SJSA1 (cell line): ENCODE data around the gene PLTP. TPM values are rescaled to one million over a fixed set of nuclear protein-coding genes. Genes with fewer than 3 reads are reported as not detected.

Source experiments
- DNase-seq, 2 experiments: peaks; one replicate each; pipeline ENCODE4 v3.0.0-alpha.2; 2015 to 2020; ENCODE audit warnings: low spot score in 2 of 2, low read depth in 1 of 2
- H3K27ac ChIP-seq: fragments of 250-450 bp; sonication (Bioruptor Pico); 2 replicates; pipeline ENCODE4 v1.5.1; 2020; ENCODE audit warnings: mild to moderate bottlenecking, moderate library complexity
- H3K27me3 ChIP-seq: fragments of 250-450 bp; sonication (Bioruptor Pico); replicated peaks from 2 replicates; pipeline ENCODE4 v1.5.1; 2020; ENCODE audit warnings: mild to moderate bottlenecking, moderate library complexity
- H3K36me3 ChIP-seq: fragments of 250-450 bp; sonication (Bioruptor Pico); 2 replicates; pipeline ENCODE4 v1.5.1; 2020; ENCODE audit warnings: mild to moderate bottlenecking
- H3K4me1 ChIP-seq: fragments of 250-450 bp; sonication (Bioruptor Pico); replicated peaks from 2 replicates; pipeline ENCODE4 v1.6.1; 2021; ENCODE audit warnings: mild to moderate bottlenecking
- H3K4me3 ChIP-seq: fragments of 250-450 bp; sonication (Bioruptor Pico); 2 replicates; pipeline ENCODE4 v1.5.1; 2020; ENCODE audit warnings: mild to moderate bottlenecking
- H3K9me3 ChIP-seq: fragments of 250-450 bp; sonication (Bioruptor Pico); replicated peaks from 2 replicates; pipeline ENCODE4 v1.5.1; 2020; ENCODE audit warnings: mild to moderate bottlenecking
- total RNA-seq: library from RNA; depleted of rRNA; stranded (reverse); fragments of >200 nt; shearing (Covaris generic); gene quantifications from 2 replicates; pipeline ENCODE4 v1.2.3, GENCODE V29; 2014

Gene PLTP
- total RNA-seq, 1 experiment from 2014 or later: 6.6 TPM

DNA sequence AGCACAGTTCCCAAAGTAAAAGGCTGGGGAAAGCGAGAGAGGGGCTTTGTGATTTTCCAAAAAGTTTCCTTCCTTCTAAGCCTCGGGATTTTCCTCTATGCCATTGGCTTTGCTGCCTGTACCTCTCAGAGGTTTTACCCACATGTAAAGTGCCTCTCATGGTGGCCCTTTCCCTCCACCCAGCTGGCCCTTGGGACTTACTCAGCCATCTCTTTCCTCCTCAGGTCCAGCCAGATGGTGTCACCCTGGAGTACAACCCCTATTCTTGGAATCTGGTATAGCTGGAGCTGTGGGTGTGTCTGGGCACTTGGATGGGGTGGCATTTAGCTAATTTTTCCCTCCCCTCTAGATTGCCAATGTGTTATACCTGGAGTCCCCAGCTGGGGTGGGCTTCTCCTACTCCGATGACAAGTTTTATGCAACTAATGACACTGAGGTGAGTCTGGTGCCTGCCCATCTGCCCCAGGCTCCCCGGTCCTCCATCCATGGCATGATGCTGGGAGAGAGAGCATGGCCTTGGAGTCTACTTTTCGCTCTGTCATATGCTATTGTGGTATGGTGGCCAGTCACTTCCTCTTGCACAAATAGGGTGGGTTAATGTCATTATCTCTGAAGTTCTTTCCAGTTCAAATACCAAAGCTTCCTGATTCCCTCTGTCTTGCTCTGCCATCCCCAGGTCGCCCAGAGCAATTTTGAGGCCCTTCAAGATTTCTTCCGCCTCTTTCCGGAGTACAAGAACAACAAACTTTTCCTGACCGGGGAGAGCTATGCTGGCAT lies 19.7 kb downstream of the PLTP start:
- Histone ChIP-seq H3K27me3 (no peaks in the 10 kb centered on the region), H3K27ac (no peak overlapping the region)

GRCh38 chr20:45890985-45891983 lies 20.7 kb downstream of the PLTP start, which contains the start of the genes CTSA and NEURL2:
TSS of gene CTSA (plus strand) at chr20:45891335. CDS start at chr20:45891569, 234 bp downstream.
TSS of gene NEURL2 (minus strand) at chr20:45891208. CDS start at chr20:45890991, 217 bp downstream.
- Histone ChIP-seq H3K27me3 (no peaks in the 10 kb centered on the region), H3K36me3 (peaks cover 41% of the 10 kb centered on the region), H3K4me1 (peaks cover 24% of the 10 kb centered on the region), H3K4me3 (peak within 1 kb of the TSS; percentile 79), H3K9me3 (no peaks in the 10 kb centered on the region), H3K27ac (peak within 1 kb of the TSS; percentile 26)
- peak; percentile 93 to 95 for DNase-seq

More for the DNA sequence above, 19.7 kb downstream of the PLTP start:
- H3K36me3 ChIP-seq: peaks cover 41% of the 10 kb centered on the region
- H3K4me3 ChIP-seq: peak overlapping the region; percentile 79
- DNase-seq: peak in 1 of 2 experiments; percentile 18
- H3K9me3 ChIP-seq: no peaks in the 10 kb centered on the region
- H3K4me1 ChIP-seq: peaks cover 24% of the 10 kb centered on the region

DNA sequence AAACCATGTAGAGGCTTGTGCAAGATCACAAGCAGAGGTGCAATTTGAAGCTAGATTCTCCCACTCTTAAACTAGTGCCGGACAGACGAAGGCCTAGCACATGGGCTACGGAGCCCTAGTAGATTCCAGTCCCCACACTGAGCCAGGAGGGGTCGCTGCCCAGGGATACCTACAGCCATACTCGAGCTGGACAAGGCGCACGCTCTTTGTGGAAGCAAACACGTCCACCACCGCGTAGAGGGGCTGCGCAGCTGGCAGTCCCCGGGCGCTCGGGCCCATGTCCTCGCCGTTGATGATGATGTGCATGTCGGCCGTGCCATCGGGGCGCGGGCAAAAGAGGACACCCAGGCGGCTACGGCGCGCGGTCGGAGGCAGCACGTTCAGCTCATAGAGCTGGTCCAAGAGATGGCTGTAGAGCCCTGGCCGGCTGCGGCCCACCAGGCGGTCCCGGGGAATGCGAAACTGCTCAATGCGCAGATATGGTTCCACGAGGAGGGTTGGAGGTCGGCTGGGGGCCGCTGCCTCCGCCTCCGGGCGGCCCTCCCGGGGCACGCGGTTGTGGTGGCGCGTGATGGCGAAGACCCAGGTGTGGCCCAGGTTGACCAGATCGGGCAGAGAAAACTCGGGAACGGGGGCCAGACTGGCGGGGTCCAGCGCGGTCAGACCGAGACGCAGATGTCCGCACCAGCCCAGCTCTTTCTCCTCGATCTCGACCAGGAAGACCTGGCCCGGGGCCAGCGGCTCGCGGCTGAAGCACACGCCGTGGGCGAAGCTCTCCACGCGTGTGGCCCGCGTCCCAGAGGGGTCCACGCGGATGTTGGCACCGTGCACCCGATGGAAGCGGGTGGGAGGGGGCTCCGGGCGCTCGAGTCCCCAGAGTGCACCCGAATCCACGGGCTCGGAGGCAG lies 21.6 kb downstream of the PLTP start:
- peak; percentile 71 to 86 for DNase-seq
- Histone ChIP-seq H3K27ac (peak overlapping the region; percentile 26), H3K4me3 (peak overlapping the region; percentile 79), H3K36me3 (peaks cover 44% of the 10 kb centered on the region), H3K9me3 (no peaks in the 10 kb centered on the region), H3K27me3 (no peaks in the 10 kb centered on the region), H3K4me1 (peaks cover 25% of the 10 kb centered on the region)

- H3K27ac ChIP-seq: no peak overlapping the region
- H3K4me1 ChIP-seq: peaks cover 34% of the 10 kb centered on the region
- no peak overlapping the region for H3K4me3 ChIP-seq
- no peak for DNase-seq
- H3K36me3 ChIP-seq: peaks cover 48% of the 10 kb centered on the region
- no peaks in the 10 kb centered on the region for H3K9me3 ChIP-seq
- H3K27me3 ChIP-seq: no peaks in the 10 kb centered on the region
Measured at GRCh38 chr20:45888681-45889080, 23.3 kb downstream of the PLTP start.

- DNase-seq: no peak
- Histone ChIP-seq H3K9me3 (no peaks in the 10 kb centered on the region), H3K27me3 (no peaks in the 10 kb centered on the region), H3K36me3 (peaks cover 51% of the 10 kb centered on the region), H3K27ac (no peak within 1 kb of the TSS), H3K4me3 (no peak within 1 kb of the TSS), H3K4me1 (peaks cover 33% of the 10 kb centered on the region)
Measured at GRCh38 chr20:45887346-45887715, 24.6 kb downstream of the PLTP start, which contains the start of gene SPATA25. TSS of gene SPATA25 (minus strand) at chr20:45887622. CDS start at chr20:45887590, 32 bp downstream.

DNA sequence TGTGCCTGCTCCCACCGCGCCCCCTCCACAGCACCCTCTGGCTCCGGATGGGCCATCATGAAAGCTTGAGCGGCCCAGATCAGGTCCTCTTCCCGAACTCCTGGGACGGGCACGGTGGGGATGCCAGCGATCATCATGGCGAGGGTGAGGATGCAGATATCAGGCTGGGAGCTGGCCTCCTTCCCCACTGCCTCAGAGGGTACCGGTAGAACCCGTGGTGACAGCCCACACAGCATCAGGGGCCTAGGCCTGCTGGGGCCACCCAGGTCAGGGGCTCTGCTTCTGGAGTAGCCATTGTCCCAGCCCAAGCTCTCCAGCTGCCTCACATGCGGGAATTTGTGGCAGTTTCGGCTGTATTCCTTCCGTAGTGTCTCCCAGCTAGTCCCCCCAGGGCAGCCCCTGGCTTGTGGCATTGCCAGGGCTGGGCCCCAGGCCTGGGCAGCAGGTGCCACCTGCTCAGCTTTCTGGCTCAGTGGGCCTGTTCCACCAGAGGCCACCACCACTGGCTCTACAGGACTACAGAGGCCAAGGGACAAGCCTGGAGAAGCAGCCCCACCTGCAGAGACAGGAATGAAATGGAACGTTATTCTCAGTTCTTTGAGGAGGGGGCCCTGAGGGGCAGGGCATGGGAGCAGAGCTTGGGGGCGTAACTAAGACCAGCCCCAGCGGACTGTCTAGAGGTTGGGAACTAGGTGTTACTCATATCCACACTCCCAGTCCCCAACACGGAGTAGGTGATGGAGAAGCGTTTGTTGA lies 25.2 kb downstream of the PLTP start:
- Histone ChIP-seq H3K4me1 (peaks cover 27% of the 10 kb centered on the region), H3K27ac (no peak overlapping the region), H3K27me3 (no peaks in the 10 kb centered on the region), H3K36me3 (peaks cover 54% of the 10 kb centered on the region), H3K9me3 (no peaks in the 10 kb centered on the region), H3K4me3 (no peak overlapping the region)
- DNase-seq: no peak

GRCh38 chr20:45883100-45883469 lies 28.9 kb downstream of the PLTP start:
- H3K9me3 ChIP-seq: no peaks in the 10 kb centered on the region
- H3K27me3 ChIP-seq: no peaks in the 10 kb centered on the region
- H3K36me3 ChIP-seq: peaks cover 58% of the 10 kb centered on the region
- peaks cover 10% of the 10 kb centered on the region for H3K4me1 ChIP-seq
- no peak overlapping the region for H3K4me3 ChIP-seq
- no peak for DNase-seq
- H3K27ac ChIP-seq: no peak overlapping the region

- no peaks in the 10 kb centered on the region for H3K27me3 ChIP-seq
- H3K9me3 ChIP-seq: no peaks in the 10 kb centered on the region
- H3K4me1 ChIP-seq: peaks cover 10% of the 10 kb centered on the region
- H3K36me3 ChIP-seq: peaks cover 58% of the 10 kb centered on the region
- DNase-seq: no peak
- H3K4me3 ChIP-seq: no peak overlapping the region
- H3K27ac ChIP-seq: no peak overlapping the region
Measured at GRCh38 chr20:45882469-45883099, 29.4 kb downstream of the PLTP start.

DNA sequence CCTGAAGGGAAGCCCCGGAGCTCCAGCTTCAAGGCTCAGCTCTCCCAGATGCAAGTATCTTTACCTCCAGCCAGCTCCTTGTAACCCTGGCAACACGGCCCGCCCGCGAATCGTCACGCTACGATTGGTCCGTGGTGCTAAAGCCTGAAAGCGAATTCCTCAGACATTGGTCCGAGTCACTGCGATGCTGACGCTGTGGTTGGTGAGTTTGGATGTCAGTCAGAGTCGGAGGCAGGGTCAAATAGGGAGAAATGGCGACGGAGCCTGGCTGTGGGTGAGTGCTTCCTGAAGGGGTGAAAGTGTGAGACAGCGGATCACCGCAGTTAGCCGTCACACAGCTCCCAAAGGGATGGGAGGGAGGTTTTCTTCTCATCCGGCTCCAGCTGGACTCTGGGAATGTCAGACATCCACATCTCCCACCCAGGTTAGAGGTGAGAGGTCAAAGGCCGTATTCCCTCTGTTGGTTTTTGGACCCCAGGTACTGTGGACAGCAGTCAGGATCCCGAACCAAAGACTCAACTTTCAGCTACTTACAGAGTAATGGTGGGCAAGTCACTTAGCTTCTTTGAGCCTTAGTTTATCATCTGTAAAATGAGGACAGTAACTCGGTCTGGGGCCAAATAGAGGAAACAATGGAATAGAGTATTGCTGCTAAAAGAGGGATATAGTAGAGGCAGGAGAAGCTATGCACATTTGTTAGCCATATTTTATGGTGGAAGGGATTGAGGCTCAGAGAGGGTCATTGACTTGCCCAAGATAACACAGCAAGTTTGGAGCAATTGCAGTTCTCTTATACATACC lies 30.8 kb downstream of the PLTP start, which contains the start of gene ZSWIM1:
Gene ZSWIM1 (plus strand): TSS at position 240 of the 801 bp plus-strand sequence. CDS start 1,366 bp downstream, outside the sequence.
- Histone ChIP-seq H3K36me3 (peaks cover 47% of the 10 kb centered on the region), H3K27ac (peak within 1 kb of the TSS; percentile 40), H3K9me3 (no peaks in the 10 kb centered on the region), H3K4me3 (peak within 1 kb of the TSS; percentile 53), H3K27me3 (no peaks in the 10 kb centered on the region), H3K4me1 (peaks cover 10% of the 10 kb centered on the region)
- DNase-seq: peak; percentile 95 to 99

- H3K27me3 ChIP-seq: no peaks in the 10 kb centered on the region
- no peaks in the 10 kb centered on the region for H3K4me1 ChIP-seq
- H3K27ac ChIP-seq: no peak overlapping the region
- no peak overlapping the region for H3K4me3 ChIP-seq
- DNase-seq: no peak
- H3K9me3 ChIP-seq: no peaks in the 10 kb centered on the region
- peaks cover 20% of the 10 kb centered on the region for H3K36me3 ChIP-seq
Measured at GRCh38 chr20:45878076-45878761, 33.7 kb downstream of the PLTP start.

DNA sequence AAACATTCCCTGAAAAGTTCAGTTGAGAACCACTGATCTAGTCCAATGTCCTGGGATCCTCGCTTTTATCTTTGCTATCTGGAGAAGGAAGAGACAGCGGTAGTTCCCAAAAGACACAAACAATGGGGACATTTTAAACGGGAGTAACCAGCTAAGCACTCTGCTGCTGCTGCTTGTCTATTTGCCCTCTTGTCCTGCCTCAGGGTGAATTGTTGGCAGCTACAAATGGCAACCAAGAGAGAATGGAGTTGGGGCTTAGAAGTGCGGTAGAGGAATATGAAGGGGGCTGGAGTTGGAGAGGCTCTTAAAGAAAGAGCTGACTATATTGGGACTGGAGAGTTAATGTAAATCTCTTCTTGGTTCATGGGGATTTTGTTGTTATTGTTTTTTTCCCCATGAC lies 37.4 kb downstream of the PLTP start:
- Histone ChIP-seq H3K27me3 (no peaks in the 10 kb centered on the region), H3K4me3 (no peak overlapping the region), H3K36me3 (peaks cover 5% of the 10 kb centered on the region; the same call in 1 of the 2 replicates), H3K9me3 (no peaks in the 10 kb centered on the region), H3K4me1 (no peaks in the 10 kb centered on the region), H3K27ac (no peak overlapping the region)
- DNase-seq: no peak
